Spinal cord (tissue), 10 donors: ENCODE data around the gene TMEM134. TPM values are rescaled to one million over a fixed set of nuclear protein-coding genes. Genes with fewer than 3 reads are reported as not detected.
"Not testable (repeated sequence)": the region's sequence is repeated elsewhere in the genome, so short reads cannot be mapped to it uniquely, and the experiment has no call there.

Experiments
- DNase-seq, 6 donors: peaks; one replicate each; pipeline versions ENCODE4 v3.0.0 to v3.0.0-alpha.2; 2013 to 2015; ENCODE audit warnings: low spot score in 6 of 6, low read depth in 4 of 6
- H3K27ac ChIP-seq: one replicate; pipeline ENCODE4 v1.5.1; 2013; ENCODE audit warnings: low read depth, low read length, control low read depth
- H3K27me3 ChIP-seq: one replicate; pipeline ENCODE4 v1.6.1; 2013; ENCODE audit warnings: low read length; ENCODE audit not compliant: control insufficient read depth, insufficient read depth
- H3K36me3 ChIP-seq: one replicate; pipeline ENCODE4 v1.6.1; 2013; ENCODE audit warnings: low read length; ENCODE audit not compliant: control insufficient read depth, insufficient read depth
- H3K4me1 ChIP-seq: one replicate; pipeline ENCODE4 v1.6.1; 2013; ENCODE audit warnings: low read length; ENCODE audit not compliant: control insufficient read depth, insufficient read depth
- H3K4me3 ChIP-seq: one replicate; pipeline ENCODE4 v1.5.1; 2013; ENCODE audit warnings: low read depth, low read length, control low read depth
- H3K9me3 ChIP-seq: one replicate; pipeline ENCODE4 v1.6.1; 2013; ENCODE audit warnings: low read length; ENCODE audit not compliant: control insufficient read depth, insufficient read depth
- WGBS: methylation state at CpG from one replicate; pipeline ENCODE4 v1.1.5; 2013; ENCODE audit warnings: missing lambda C conversion rate; ENCODE audit not compliant: insufficient coverage; 5-methylcytosine and 5-hydroxymethylcytosine counted together
- polyA plus RNA-seq, 2 donors: library from polyadenylated mRNA; unstranded; fragments of 120-200 nt; gene quantifications; one replicate each; pipeline ENCODE4 v1.2.1, GENCODE V29; 2013; ENCODE audit not compliant: insufficient read length in 2 of 2
- total RNA-seq, 2 donors: library from RNA; depleted of rRNA in 1 of 2; stranded (reverse); fragments of 120-200 nt in 1 of 2; fragments of >200 nt in 1 of 2; gene quantifications; one replicate each; pipeline versions ENCODE4 v1.2.3 to v1.2.4, GENCODE V29; 2013 to 2014
- donor health status: healthy.

Gene TMEM134
- total and polyA plus RNA-seq, 4 donors: 14.9 to 69.0 (median 34.2) TPM

DNA sequence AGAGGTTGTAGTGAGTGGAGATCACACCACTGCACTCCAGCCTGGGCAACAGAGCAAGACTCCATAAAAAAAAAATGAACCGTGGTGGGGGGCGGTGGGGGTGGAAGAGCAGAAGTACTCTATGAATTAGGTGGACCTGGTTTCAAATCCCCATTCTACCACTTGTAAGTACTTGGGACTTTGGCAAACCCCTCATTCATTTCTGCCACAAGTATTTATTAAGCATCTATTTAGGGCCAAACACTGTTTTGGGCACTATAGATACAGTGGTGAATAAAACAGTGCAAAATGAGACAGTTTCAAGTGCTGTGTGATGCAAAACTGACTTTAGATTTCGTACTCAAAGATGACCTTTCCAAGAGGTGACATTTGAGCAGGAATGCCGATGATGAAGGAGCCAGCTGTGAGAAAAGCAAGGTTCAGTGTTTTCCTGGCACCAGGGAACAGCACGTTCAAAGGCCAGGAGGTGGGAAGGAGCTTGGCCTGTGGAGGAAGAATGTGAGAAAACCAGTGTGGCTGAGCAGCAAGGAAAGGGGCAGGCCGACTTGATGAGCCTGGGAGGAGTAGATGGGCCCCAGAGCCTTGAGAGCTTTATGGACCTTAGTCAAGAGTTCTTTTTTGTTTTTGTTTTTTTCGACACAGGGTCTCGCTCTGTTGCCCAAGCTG is 1.4 kb upstream of the TMEM134 start:
- 70% methylated on average over 4 of the region's 8 CpGs for WGBS
- no peak overlapping the region for H3K27ac ChIP-seq
- H3K36me3 ChIP-seq: peaks cover 14% of the 10 kb centered on the region
- H3K9me3 ChIP-seq: no peaks in the 10 kb centered on the region
- no peak for DNase-seq
- no peak overlapping the region for H3K4me3 ChIP-seq
- no peaks in the 10 kb centered on the region for H3K27me3 ChIP-seq
- H3K4me1 ChIP-seq: peaks cover 32% of the 10 kb centered on the region

DNA sequence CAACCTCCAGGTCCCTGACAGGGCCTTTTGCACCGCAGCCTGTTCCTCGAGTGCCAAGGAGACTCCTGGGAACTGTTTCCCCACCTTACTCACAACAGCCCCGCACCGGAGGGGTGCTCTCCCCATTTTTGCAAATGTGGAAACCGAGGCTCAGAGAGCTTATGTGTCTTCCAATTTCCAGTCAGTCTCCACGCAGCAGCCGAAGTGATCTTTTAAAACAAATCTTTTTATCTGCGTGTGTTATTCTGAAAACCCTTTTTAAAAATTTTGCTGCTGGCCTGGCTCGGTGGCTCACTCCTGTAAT is 409 bp upstream of the TMEM134 start:
- Histone ChIP-seq H3K27me3 (no peaks in the 10 kb centered on the region), H3K27ac (peak overlapping the region; percentile 89), H3K4me3 (peak overlapping the region; percentile 78), H3K36me3 (peaks cover 14% of the 10 kb centered on the region), H3K4me1 (peaks cover 41% of the 10 kb centered on the region), H3K9me3 (no peaks in the 10 kb centered on the region)
- no peak for DNase-seq
- WGBS: 20% methylated on average over 7 of the region's 9 CpGs

DNA sequence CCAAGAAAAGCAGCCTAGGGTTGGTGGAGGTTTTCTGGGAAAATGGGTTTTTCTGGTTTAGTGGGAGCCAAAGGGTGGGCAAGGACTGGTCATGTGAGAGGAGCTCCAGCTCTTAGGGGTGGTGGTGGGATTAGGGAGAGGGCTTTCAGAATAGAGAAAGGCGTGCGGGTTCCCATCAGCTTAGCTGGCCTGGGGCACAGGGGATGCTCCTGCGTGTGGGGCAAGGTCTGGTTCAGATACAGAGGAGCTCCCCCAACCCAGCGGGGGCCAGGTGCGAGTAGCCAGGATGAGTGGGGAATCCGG is 644 bp downstream of the TMEM134 start:
- H3K27ac ChIP-seq: peak overlapping the region; percentile 62
- 0% methylated on average over 6 of the region's 6 CpGs for WGBS
- DNase-seq: no peak

DNA sequence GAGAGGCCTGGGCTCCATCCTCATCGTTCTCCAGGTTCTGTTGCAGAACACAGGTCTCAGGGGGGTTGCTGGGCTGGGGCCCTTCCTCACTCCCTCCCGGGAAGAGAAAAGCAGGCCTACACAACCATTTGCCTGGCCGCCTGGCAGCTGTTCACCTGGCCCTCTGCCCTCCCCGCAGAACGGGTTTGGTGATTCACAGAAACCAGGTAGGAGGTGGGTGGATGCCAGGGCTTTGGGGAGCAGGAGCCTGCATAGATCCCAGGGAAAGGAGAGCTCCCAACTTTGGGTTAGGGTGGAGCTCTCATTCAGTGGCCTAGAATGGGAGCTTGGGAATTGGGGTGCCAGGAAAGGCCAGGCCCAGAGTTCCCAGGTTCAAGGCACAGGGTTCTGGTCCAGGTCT is 995 bp downstream of the TMEM134 start:
- no peak for DNase-seq
- no peak overlapping the region for H3K27ac ChIP-seq

More for the DNA sequence above, 644 bp downstream of the TMEM134 start:
- H3K27me3 ChIP-seq: no peaks in the 10 kb centered on the region
- peaks cover 19% of the 10 kb centered on the region for H3K36me3 ChIP-seq
- H3K4me1 ChIP-seq: peaks cover 49% of the 10 kb centered on the region
- H3K4me3 ChIP-seq: peak overlapping the region; percentile 76
- H3K9me3 ChIP-seq: no peaks in the 10 kb centered on the region

DNA sequence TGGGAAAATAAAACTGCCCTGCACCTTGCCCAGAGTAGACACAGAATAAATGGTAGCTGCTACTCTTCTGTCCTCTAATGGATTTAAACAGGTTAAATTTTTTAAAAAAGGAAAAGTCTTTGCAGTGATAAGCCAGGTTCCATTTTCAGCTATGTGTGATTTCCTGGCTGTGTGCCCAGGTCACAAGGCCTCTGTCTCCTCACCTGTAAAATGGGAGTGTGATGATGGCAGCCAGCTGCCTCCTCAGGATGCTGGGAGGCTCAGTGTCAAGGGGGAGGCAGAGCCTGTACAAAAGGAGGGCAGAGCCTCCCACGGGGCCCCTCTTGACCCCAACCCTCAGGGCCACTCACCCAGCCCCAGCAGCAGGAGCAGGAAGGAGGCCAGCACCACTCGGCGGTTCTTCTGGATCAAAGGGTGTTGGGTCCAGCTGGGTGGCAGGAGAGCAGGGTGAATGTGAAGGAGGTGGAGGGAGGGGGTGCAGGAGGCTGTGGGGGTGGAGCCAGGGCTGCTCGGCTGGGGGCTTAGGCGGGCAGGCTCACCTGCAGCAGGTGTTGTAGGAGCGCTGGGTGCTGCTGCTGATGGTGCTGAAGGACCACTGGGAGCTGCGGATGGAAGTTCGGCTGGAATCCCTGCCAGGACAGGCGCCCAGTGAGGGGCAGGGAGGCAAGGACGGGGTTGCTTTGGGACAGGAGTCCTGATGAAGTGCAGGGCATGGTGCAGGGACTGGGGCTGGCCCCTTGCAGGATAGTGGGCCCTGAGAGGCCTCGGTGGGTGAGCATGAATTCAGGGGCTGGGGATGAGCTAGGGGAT is 1.9 kb downstream of the TMEM134 start:
- no peak for DNase-seq
- Histone ChIP-seq H3K4me3 (no peak overlapping the region), H3K4me1 (peaks cover 49% of the 10 kb centered on the region), H3K36me3 (peaks cover 19% of the 10 kb centered on the region), H3K27me3 (no peaks in the 10 kb centered on the region), H3K9me3 (no peaks in the 10 kb centered on the region), H3K27ac (no peak overlapping the region)
- 90% methylated on average over 10 of the region's 11 CpGs for WGBS

More for the DNA sequence above, 995 bp downstream of the TMEM134 start:
- H3K36me3 ChIP-seq: peaks cover 19% of the 10 kb centered on the region
- no peaks in the 10 kb centered on the region for H3K27me3 ChIP-seq
- WGBS: 45% methylated on average over 1 of the region's 5 CpGs
- peaks cover 49% of the 10 kb centered on the region for H3K4me1 ChIP-seq
- no peaks in the 10 kb centered on the region for H3K9me3 ChIP-seq
- peak overlapping the region; percentile 76 for H3K4me3 ChIP-seq

DNA sequence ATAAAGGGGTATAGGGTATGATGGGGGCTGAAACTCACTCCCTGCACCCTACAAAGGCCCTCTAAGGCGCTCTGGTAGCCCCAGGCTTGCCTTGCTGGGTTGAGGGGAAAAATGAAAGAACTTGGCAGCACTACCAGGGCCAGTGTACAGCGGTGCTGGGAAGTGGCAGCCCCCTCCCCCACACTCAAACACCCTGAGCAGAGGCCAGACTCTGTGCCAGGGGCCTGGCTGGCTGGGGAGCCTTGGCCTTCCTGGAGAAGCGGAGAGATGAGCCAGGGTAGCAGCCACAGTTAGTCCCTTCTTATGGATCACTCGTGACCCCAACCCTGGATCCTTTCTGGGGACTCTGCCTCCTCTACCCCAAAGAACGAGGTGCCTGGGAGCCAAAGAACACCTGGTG is 2.7 kb downstream of the TMEM134 start:
- Histone ChIP-seq H3K27me3 (no peaks in the 10 kb centered on the region), H3K9me3 (no peaks in the 10 kb centered on the region), H3K4me1 (peaks cover 49% of the 10 kb centered on the region), H3K27ac (no peak overlapping the region), H3K36me3 (peaks cover 19% of the 10 kb centered on the region), H3K4me3 (no peak overlapping the region)
- no peak for DNase-seq
- WGBS: 72% methylated on average over 2 of the region's 5 CpGs

DNA sequence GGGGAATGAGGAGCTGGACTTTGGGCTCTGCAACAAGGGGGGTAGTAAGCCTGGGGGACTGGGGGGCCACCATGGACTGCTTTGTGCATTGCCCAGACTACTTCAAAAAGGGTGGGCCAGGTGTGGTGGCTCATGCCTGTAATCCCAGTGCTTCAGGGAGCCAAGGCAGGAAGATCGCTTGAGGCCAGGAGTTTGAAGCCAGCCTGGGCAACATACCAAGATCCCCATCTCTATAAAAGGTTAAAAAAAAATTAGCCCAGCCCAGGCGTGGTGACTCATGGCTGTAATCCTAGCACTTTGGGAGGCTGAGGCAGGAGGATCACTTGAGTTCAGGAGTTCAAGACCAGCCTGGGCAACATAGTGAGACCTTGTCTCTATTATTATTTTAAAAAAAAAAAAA is 3.5 kb downstream of the TMEM134 start:
- H3K36me3 ChIP-seq: peaks cover 19% of the 10 kb centered on the region
- not testable (repeated sequence) for H3K9me3 ChIP-seq, H3K27ac ChIP-seq, H3K27me3 ChIP-seq, DNase-seq, H3K4me3 ChIP-seq
- no CpG with 5 or more reads among the region's 2 CpGs for WGBS
- peaks cover 49% of the 10 kb centered on the region for H3K4me1 ChIP-seq

DNA sequence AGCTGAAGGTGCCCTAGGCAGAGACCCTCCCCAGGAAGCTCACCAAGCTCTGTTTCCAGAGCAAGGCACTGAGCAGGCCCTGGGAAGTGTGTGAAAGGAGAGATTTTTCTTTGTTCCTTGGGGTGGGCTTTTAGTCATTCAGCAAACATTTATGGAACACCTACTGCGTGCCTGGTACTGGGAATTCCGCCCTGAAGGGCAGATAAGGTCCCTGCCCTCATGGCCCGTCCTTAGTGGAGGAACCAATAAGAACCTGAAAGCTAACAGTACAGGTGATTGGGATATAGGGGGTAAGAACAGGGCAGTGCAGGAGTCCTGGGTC is 3.9 kb downstream of the TMEM134 start:
- WGBS: 65% methylated on average over 3 of the region's 3 CpGs
- DNase-seq: no peak

DNA sequence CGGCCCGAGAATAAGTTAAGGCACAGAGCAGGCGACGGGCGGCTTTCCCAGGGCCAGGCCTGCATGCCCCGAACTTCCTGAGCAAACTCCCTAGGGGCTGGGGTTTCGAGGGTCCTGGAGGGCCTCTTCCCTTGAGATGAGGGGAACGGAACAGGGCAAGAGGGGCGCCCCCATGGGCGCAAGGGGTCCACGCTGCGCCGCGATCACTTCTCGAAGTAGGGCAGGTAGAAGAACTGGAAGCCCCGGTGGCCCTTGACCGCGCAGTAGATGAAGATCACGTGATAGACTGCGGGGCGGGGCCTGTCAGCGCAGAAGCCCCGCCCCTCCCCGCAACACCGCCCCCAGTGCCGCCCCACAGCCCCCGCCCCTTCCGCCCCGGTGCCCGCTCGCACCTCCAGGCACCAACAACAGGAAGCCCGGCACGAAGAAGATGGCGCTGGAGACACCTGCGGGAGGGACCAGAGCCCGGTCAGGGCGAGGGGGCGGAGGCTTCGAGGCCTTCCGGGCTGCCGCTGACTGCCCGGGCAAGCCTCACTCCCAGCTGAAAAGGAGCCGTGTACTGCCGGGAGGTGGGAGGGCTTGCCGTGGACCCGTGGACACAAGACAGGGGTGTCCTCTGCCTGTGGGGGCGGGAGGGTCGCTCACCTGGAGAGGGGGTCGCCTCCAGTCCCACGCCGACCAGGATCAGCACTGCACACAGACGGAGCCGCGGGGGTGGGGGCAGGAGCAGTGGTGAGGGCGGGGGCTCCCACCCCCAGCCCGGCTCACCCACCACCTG is 4.5 kb downstream of the TMEM134 start:
- DNase-seq: peak; percentile 28 to 93 (median 50)
- peak overlapping the region; percentile 68 for H3K4me3 ChIP-seq
- no peaks in the 10 kb centered on the region for H3K9me3 ChIP-seq
- no peaks in the 10 kb centered on the region for H3K27me3 ChIP-seq
- peaks cover 19% of the 10 kb centered on the region for H3K36me3 ChIP-seq
- peak overlapping the region; percentile 69 for H3K27ac ChIP-seq
- 10% methylated on average over 41 of the region's 56 CpGs for WGBS
- peaks cover 46% of the 10 kb centered on the region for H3K4me1 ChIP-seq

More for the DNA sequence above, 3.9 kb downstream of the TMEM134 start:
- Histone ChIP-seq H3K27me3 (no peaks in the 10 kb centered on the region), H3K36me3 (peaks cover 19% of the 10 kb centered on the region), H3K4me3 (peak overlapping the region; percentile 68), H3K9me3 (no peaks in the 10 kb centered on the region), H3K27ac (peak overlapping the region; percentile 69), H3K4me1 (peaks cover 49% of the 10 kb centered on the region)
